Left lung (tissue), 10 donors: Measurements from ENCODE around the gene SLC18A3. TPM values are rescaled to one million over a fixed set of nuclear protein-coding genes. Genes with fewer than 3 reads are reported as not detected.

ENCODE experiments used
- ATAC-seq: fragments of 200-7000 bp; cut with Tn5 transposase; one replicate; pipeline ENCODE4 v1.9.1; 2020; ENCODE audit warnings: moderate library complexity
- DNase-seq, 4 donors: peaks; one replicate each; pipeline ENCODE4 v3.0.0-alpha.2; 2013 to 2020
- H3K27ac ChIP-seq, 2 donors: fragments of 200-600 bp; sonication (generic) in 1 of 2; one replicate each; pipeline versions ENCODE4 v1.5.0 to v1.8.0; 2020 to 2021
- H3K27me3 ChIP-seq, 2 donors: fragments of 200-600 bp; sonication (generic) in 1 of 2; one replicate each; pipeline versions ENCODE4 v1.5.0 to v1.8.0; 2020 to 2021
- H3K36me3 ChIP-seq, 2 donors: fragments of 200-600 bp; sonication (generic) in 1 of 2; one replicate each; pipeline versions ENCODE4 v1.5.0 to v1.8.0; 2020 to 2021
- H3K4me1 ChIP-seq, 2 donors: fragments of 200-600 bp; one replicate each; pipeline ENCODE4 v1.8.0; 2021
- H3K4me3 ChIP-seq, 2 donors: fragments of 200-600 bp; sonication (generic) in 1 of 2; one replicate each; pipeline versions ENCODE4 v1.5.0 to v1.8.0; 2020 to 2021; ENCODE audit warnings: mild to moderate bottlenecking in 1 of 2
- H3K9me3 ChIP-seq, 2 donors: fragments of 200-600 bp; sonication (generic) in 1 of 2; one replicate each; pipeline versions ENCODE4 v1.5.0 to v1.8.0; 2020 to 2021
- intact Hi-C, 2 donors: fragments of 100-400 bp; cut with DNase I; formaldehyde crosslinking; loops; one replicate each; pipeline versions ENCODE4 v1.11.2 to v1.14.2; 2022
- polyA plus RNA-seq, 6 donors: library from polyadenylated mRNA; unstranded; fragments of 120-200 nt; gene quantifications; one replicate each; pipeline ENCODE4 v1.2.1, GENCODE V29; 2013; ENCODE audit not compliant: insufficient read length in 6 of 6
- total RNA-seq, 2 donors: library from RNA; stranded (reverse); fragmentation: NEBNext Ultra II Directional; extraction: Animal tissue kit (Norgen Biotek cat#: 25700); gene quantifications; one replicate each; pipeline ENCODE4 v1.2.1, GENCODE V29; 2021
- TF ChIP-seq, protein P1 (sequence below), 2 donors: fragments of 200-600 bp; sonication (generic) in 1 of 2; IDR thresholded peaks; one replicate each; pipeline versions ENCODE4 v1.5.0 to v1.8.0; 2021; ENCODE audit warnings: antibody characterized with exemption in 2 of 2
- donor health status: DM: no; HTN: yes; CAD: no.
- donor health status: DM: no; HTN: no; CAD: no.

SLC18A3 gene
- total and polyA plus RNA-seq, 8 donors, result not detected

DNA sequence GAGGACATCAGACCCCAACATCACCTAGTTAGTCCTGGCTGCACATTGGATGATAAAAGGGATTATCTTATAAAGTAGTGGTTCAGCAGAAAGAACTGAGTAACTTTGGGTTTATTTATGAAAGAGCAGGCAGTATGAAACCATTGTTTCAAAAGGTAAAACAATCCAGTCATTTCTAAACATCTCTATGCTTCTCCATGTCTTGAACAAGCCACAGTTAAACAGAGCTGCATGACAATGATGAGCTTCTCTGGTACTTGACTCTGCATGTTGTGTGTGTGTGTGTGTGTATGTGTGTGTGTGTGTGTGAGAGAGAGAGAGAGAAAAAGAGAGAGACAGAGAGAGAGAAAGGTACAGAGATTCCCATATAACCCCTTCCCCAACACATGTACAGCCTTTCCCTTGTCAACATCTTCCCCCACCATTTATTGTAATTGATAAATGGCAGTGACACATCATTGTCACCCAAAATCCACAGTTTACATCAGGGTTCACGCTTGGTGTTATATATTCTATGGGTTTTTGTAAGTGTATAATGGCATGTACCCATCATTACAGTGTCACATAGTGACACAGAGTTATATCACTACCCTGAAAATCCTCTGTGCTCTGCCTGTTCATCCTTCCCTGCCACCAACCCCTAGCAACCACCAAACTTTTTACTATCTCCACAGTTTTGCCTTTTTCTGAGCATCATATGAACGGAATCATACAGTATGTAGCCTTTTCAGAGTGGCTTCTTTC lies 32.8 kb upstream of the SLC18A3 start:
- no peak overlapping the region for H3K27ac ChIP-seq
- no peaks in the 10 kb centered on the region for H3K4me1 ChIP-seq
- ATAC-seq (no peak), DNase-seq (no peak)
- H3K9me3 ChIP-seq, result no peaks in the 10 kb centered on the region
- no peaks in the 10 kb centered on the region for H3K27me3 ChIP-seq
- no peaks in the 10 kb centered on the region for H3K36me3 ChIP-seq
- intact Hi-C loops, result no loop called here
- H3K4me3 ChIP-seq, result no peak overlapping the region
- TF ChIP-seq, protein P1, sequence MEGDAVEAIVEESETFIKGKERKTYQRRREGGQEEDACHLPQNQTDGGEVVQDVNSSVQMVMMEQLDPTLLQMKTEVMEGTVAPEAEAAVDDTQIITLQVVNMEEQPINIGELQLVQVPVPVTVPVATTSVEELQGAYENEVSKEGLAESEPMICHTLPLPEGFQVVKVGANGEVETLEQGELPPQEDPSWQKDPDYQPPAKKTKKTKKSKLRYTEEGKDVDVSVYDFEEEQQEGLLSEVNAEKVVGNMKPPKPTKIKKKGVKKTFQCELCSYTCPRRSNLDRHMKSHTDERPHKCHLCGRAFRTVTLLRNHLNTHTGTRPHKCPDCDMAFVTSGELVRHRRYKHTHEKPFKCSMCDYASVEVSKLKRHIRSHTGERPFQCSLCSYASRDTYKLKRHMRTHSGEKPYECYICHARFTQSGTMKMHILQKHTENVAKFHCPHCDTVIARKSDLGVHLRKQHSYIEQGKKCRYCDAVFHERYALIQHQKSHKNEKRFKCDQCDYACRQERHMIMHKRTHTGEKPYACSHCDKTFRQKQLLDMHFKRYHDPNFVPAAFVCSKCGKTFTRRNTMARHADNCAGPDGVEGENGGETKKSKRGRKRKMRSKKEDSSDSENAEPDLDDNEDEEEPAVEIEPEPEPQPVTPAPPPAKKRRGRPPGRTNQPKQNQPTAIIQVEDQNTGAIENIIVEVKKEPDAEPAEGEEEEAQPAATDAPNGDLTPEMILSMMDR (IDR thresholded peaks at IDR 0.05), result no peak

DNA sequence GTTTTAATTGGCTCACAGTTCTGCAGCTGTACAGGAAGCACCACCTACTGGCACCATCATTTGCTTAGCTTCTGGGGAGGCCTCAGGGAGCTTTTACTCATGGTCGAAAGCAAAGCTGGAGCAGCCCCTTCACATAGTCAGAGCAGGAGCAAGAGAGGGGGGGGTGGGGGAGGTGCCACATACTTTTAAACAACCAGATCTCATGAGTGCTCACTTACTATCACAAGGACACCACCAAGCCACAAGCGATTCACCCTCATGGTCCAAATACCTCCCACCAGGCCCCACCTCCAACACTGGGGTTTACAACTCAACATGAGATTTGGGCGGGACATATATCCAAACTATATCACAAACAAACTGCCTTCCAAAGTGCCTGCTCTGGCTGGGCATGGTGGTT lies 31.7 kb upstream of the SLC18A3 start:
- intact Hi-C loops, result no loop called here
- ATAC-seq (no peak), DNase-seq (no peak)
- Histone ChIP-seq H3K27me3 (no peaks in the 10 kb centered on the region), H3K36me3 (no peaks in the 10 kb centered on the region), H3K9me3 (no peaks in the 10 kb centered on the region), H3K4me1 (no peaks in the 10 kb centered on the region), H3K4me3 (no peak overlapping the region), H3K27ac (no peak overlapping the region)
- TF ChIP-seq, protein P1 (IDR thresholded peaks at IDR 0.05), result no peak

DNA sequence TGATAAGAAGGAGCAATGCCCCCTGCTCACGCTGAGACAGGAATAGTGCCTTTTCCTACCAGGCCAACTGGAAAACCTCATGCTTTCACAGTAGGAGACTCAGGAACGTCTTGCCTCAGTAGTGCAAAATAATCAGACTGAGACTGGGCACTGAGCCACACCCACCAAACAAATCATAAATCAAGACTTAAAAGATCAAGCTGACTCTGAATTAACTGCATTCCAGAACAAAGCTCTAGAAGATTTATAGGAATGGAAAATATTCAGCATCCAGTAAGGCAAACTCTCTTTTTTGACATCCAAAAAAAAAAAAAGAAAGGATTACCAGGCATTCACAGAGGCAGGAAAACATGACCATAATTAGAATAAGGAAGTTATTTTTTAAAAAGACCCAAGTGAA lies 30.5 kb upstream of the SLC18A3 start:
- ATAC-seq, result no peak
- intact Hi-C loops, result no loop called here
- Histone ChIP-seq H3K36me3 (no peaks in the 10 kb centered on the region), H3K4me3 (no peak overlapping the region), H3K4me1 (no peaks in the 10 kb centered on the region), H3K27ac (no peak overlapping the region), H3K9me3 (no peaks in the 10 kb centered on the region), H3K27me3 (no peaks in the 10 kb centered on the region)
- TF ChIP-seq, protein P1 (IDR thresholded peaks at IDR 0.05), result no peak
- no peak for DNase-seq

DNA sequence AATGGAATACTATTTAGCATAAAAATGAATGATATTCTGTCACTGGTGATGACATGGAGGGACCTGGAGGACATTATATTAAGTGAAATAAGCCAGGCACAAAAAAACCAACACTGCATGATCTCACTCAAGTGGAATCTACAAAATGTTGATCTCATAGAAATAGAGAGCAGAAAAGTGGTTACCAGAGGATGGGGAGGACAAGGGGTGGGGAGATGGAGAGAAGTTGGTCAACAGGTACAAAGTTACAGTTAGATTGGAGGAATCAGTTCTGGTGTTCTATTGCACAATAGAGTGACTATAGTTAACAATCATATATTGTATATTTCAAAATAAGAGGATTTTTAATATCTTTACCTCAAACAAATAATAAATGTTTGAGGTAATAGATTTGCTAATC lies 24.7 kb upstream of the SLC18A3 start:
- TF ChIP-seq, protein P1 (IDR thresholded peaks at IDR 0.05), result no peak
- no peak overlapping the region for H3K27ac ChIP-seq
- H3K4me3 ChIP-seq, result no peak overlapping the region
- intact Hi-C loops, result no loop called here
- H3K9me3 ChIP-seq, result no peaks in the 10 kb centered on the region
- H3K4me1 ChIP-seq, result no peaks in the 10 kb centered on the region
- no peaks in the 10 kb centered on the region for H3K36me3 ChIP-seq
- DNase-seq (no peak), ATAC-seq (no peak)
- no peaks in the 10 kb centered on the region for H3K27me3 ChIP-seq

DNA sequence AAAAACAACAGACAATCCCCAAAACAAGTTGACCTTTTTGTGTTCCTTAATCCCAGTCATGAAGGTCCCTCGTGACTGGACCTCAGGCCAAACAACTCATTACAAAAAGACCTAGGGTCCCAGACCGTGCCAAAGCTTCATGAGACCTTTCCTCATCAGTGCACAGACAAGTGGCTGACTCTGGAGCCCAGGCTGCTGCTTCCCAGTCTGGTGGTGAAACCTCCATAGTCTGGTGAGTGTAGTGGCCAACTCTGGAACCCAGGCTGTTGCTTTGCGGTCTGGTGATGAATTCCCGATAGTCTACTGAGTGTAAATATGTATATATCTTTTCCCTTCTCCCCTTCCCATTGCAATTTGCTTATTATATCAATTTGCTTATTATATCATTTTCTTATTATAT lies 22.1 kb upstream of the SLC18A3 start:
- no peak overlapping the region for H3K4me3 ChIP-seq
- no peak for ATAC-seq
- intact Hi-C loops, result no loop called here

More for the DNA sequence above, 22.1 kb upstream of the SLC18A3 start:
- H3K27me3 ChIP-seq, result peaks cover 0 to 6% of the 10 kb centered on the region in 2 donors
- H3K4me1 ChIP-seq, result no peaks in the 10 kb centered on the region
- H3K27ac ChIP-seq, result no peak overlapping the region
- no peaks in the 10 kb centered on the region for H3K9me3 ChIP-seq
- no peaks in the 10 kb centered on the region for H3K36me3 ChIP-seq
- DNase-seq, result no peak
- TF ChIP-seq, protein P1 (IDR thresholded peaks at IDR 0.05), result no peak
